Stomach (tissue), 19 donors: ENCODE measurements around the gene TMEM255B. TPM values are rescaled to one million over a fixed set of nuclear protein-coding genes. Genes with fewer than 3 reads are reported as not detected.
A peak's percentile ranks its signal among the peaks of the same experiment; 100 is the strongest.

ENCODE experiments used
- DNase-seq, 2 donors: peaks; one replicate each; pipeline versions ENCODE4 v3.0.0 to v3.0.0-alpha.2; 2013 to 2019
- H3K27ac ChIP-seq, 5 donors: fragments of 200-600 bp in 4 of 5; sonication (generic) in 4 of 5; one replicate each; pipeline ENCODE4 v1.5.1; 2013 to 2019; ENCODE audit warnings: mild to moderate bottlenecking in 1 of 5, moderate library complexity in 1 of 5
- H3K27me3 ChIP-seq, 3 donors: fragments of 200-600 bp; sonication (generic); one replicate each; pipeline ENCODE4 v1.5.1; 2017 to 2019; ENCODE audit warnings: mixed run types in 1 of 3
- H3K36me3 ChIP-seq, 4 donors: fragments of 200-600 bp; sonication (generic); 1 replicate in 3 of 4; 2 replicates in 1 of 4; pipeline ENCODE4 v1.5.1; 2016 to 2019
- H3K4me1 ChIP-seq, 4 donors: fragments of 200-600 bp; sonication (generic); one replicate each; pipeline ENCODE4 v1.5.1; 2016 to 2019
- H3K4me3 ChIP-seq, 4 donors: fragments of 200-600 bp; sonication (generic) in 3 of 4; one replicate each; pipeline ENCODE4 v1.5.1; 2016 to 2019; ENCODE audit warnings: mild to moderate bottlenecking in 1 of 4
- H3K9me3 ChIP-seq, 4 donors: fragments of 200-600 bp; sonication (generic); one replicate each; pipeline ENCODE4 v1.5.1; 2016 to 2019
- CTCF ChIP-seq, 7 experiments: fragments of 450-650 bp in 4 of 7; fragments of 200-600 bp in 3 of 7; sonication (generic) in 3 of 7; IDR thresholded peaks; one replicate each; pipeline ENCODE4 v1.5.1; 2016 to 2019; ENCODE audit warnings: antibody characterized with exemption in 7 of 7, control low read depth in 2 of 7, mild to moderate bottlenecking in 1 of 7
- EP300 ChIP-seq: sonication (generic); formaldehyde crosslinking; IDR thresholded peaks from one replicate; pipeline ENCODE4 v1.6.1; 2017; ENCODE audit warnings: antibody characterized with exemption
- POLR2A ChIP-seq, 4 donors: fragments of 450-650 bp; IDR thresholded peaks; one replicate each; pipeline ENCODE4 v1.6.1; 2016; ENCODE audit warnings: antibody characterized with exemption in 4 of 4, control low read depth in 2 of 4, mild to moderate bottlenecking in 1 of 4, moderate library complexity in 1 of 4
- POLR2AphosphoS5 ChIP-seq, 3 donors: sonication (generic); formaldehyde crosslinking; IDR thresholded peaks; one replicate each; pipeline ENCODE4 v1.6.1; 2016; ENCODE audit warnings: antibody characterized with exemption in 3 of 3
- WGBS, 5 donors: extraction: QIAGEN DNeasy Blood & Tissue Kit in 3 of 5; methylation state at CpG; one replicate each; pipeline versions ENCODE4 v1.1.5 to v1.1.7; 2013 to 2018; 5-methylcytosine and 5-hydroxymethylcytosine counted together
- intact Hi-C: fragments of 100-400 bp; cut with DNase I; formaldehyde crosslinking; loops from one replicate; pipeline ENCODE4 v1.15.1; 2023; ENCODE audit warnings: low total_unique reads
- long read RNA-seq, 10 donors: transcript quantifications; one replicate each; lab custom pipeline, GENCODE V29; 2026
- polyA plus RNA-seq, 3 donors: library from polyadenylated mRNA; stranded (reverse); fragments of 200-250 nt; gene quantifications; one replicate each; pipeline ENCODE4 v1.2.3, GENCODE V29; 2013
- total RNA-seq, 5 donors: library from RNA; depleted of rRNA; stranded (reverse); fragments of >200 nt; gene quantifications; one replicate each; pipeline versions ENCODE4 v1.1.0 to v1.2.3, GENCODE V29; 2014 to 2016
- donor health status: healthy with polysubstance abuse.
- donor health status: Bipolar disorder and iron deficiency.
- donor health status: healthy.

Gene TMEM255B
- 1 to 10 TPM in 4 of 5 donors, not detected in 1; 1.3 to 7.9 (median 2.3) TPM for total RNA-seq
- polyA plus RNA-seq: 1 to 10 TPM; 4.6 to 7.5 (median 6.7) TPM
- long read RNA-seq, donor 1: 0 reads
- long read RNA-seq, donor 2, full-length matches to known transcripts: 1 of 1 reads
- long read RNA-seq, donor 2, partial matches to known transcripts: 0 of 1 reads
- long read RNA-seq, donor 2, other reads (novel, unspliced or antisense): 0 of 1 reads
- long read RNA-seq, donor 3, full-length matches to known transcripts: 2 of 2 reads
- long read RNA-seq, donor 3, partial matches to known transcripts: 0 of 2 reads
- long read RNA-seq, donor 3, other reads (novel, unspliced or antisense): 0 of 2 reads
- long read RNA-seq, donor 4: 0 reads
- long read RNA-seq, donor 5, full-length matches to known transcripts: 4 of 4 reads
- long read RNA-seq, donor 5, partial matches to known transcripts: 0 of 4 reads
- long read RNA-seq, donor 5, other reads (novel, unspliced or antisense): 0 of 4 reads
- long read RNA-seq, donor 6, partial matches to known transcripts: 0 of 1 reads
- long read RNA-seq, donor 6, other reads (novel, unspliced or antisense): 0 of 1 reads
- long read RNA-seq, donor 7, partial matches to known transcripts: 0 of 1 reads
- long read RNA-seq, donor 7, other reads (novel, unspliced or antisense): 0 of 1 reads
- long read RNA-seq, donor 8, full-length matches to known transcripts: 1 of 1 reads
- long read RNA-seq, donor 8, partial matches to known transcripts: 0 of 1 reads
- long read RNA-seq, donor 8, other reads (novel, unspliced or antisense): 0 of 1 reads
- long read RNA-seq, donor 9: 0 reads
- long read RNA-seq, donor 10, full-length matches to known transcripts: 1 of 1 reads
- long read RNA-seq, donor 10, partial matches to known transcripts: 0 of 1 reads
- long read RNA-seq, donor 10, other reads (novel, unspliced or antisense): 0 of 1 reads

DNA sequence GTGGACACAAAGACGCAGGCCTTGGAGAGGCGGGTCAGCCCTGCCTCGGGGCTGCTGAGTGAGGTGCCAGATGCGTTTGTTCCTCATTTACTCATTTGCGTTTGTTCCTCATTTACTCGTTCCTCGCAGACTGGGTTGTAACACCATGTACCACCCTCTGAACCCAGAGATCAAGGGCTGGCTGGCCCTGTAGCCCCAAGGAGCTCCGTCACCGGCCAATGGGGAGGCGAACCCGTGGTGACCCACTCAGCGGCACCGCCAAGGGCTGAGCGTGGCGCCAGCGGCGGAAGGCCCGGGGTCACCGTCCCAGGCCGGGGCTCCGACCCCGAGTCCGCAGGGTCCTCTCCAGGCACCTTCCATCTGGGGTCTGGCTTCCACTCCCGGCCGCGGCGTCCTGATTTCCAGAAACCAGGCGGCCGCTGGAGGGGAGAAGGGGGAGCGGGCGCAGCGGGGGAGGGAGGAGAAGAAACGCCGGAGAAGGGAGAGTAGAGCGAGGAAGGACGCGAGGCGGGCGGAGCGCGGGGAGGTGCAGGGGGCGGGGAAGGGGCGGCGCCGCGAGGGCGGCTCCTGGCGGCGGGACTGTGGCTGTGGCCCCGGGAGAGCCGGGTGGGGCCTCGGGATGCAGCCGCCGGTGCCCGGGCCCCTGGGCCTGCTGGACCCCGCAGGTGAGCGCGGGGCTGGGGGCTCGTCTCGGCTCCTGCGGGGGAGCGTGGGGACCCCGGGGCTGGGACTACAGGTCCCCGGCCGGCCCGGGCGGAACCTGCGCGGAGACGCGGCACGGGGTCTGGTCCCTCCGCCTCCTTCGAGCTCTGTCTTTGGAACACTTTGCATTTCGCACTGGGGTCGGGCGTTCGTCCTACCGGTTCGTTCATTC, at the start of gene TMEM255B:
Gene TMEM255B, plus strand, starts transcription at position 576 of the 874 bp plus-strand sequence. Its CDS starts 44 bp downstream, at position 620.
- Histone ChIP-seq H3K36me3 (no peaks in the 10 kb centered on the region), H3K4me1 (peaks cover 7 to 23% (median 19%) of the 10 kb centered on the region in 4 donors), H3K4me3 (peak within 1 kb of the TSS; percentile 65 to 85 (median 76)), H3K27me3 (peaks cover 0 to 44% (median 18%) of the 10 kb centered on the region in 3 donors), H3K27ac (peak within 1 kb of the TSS; percentile 49 to 88 (median 83)), H3K9me3 (no peaks in the 10 kb centered on the region)
- intact Hi-C loops: no loop called here
- peak in 3 of 7 experiments; percentile 27 to 69 (median 34) for TF ChIP-seq CTCF (IDR thresholded peaks at IDR 0.05)
- no peak for TF ChIP-seq POLR2AphosphoS5 (IDR thresholded peaks at IDR 0.05)
- peak; percentile 88 to 92 for DNase-seq
- 1 to 2% (median 1%) methylated on average over 55 to 80 of the region's 80 CpGs for WGBS, 5 donors

DNA sequence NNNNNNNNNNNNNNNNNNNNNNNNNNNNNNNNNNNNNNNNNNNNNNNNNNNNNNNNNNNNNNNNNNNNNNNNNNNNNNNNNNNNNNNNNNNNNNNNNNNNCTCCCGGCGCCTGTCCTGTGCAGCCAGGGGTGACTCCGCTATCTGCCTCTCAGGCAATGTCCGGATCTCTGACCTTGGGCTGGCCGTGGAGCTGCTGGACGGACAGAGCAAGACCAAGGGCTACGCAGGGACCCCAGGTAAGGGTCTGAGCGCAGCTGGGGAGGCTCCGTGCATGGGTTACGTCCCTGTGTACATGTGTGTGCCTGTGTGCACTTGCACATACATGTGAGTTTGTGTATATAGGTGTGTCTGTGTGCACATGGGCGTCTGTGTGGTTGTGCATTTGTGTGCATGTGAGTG, 36.1 kb upstream of the TMEM255B start:
- Histone ChIP-seq H3K9me3 (no peaks in the 10 kb centered on the region), H3K4me3 (no peak overlapping the region), H3K27ac (no peak overlapping the region), H3K4me1 (peaks cover 8 to 19% (median 14%) of the 10 kb centered on the region in 4 donors), H3K27me3 (no peaks in the 10 kb centered on the region), H3K36me3 (no peaks in the 10 kb centered on the region)
- intact Hi-C loops: no loop called here
- DNase-seq: peak in 1 of 2 donors; percentile 38
- TF ChIP-seq POLR2A (IDR thresholded peaks at IDR 0.05) (no peak), POLR2AphosphoS5 (IDR thresholded peaks at IDR 0.05) (no peak), CTCF (IDR thresholded peaks at IDR 0.05) (no peak), EP300 (no peak)
- WGBS, 5 donors: 38 to 64% (median 45%) methylated on average over 7 to 10 of the region's 11 CpGs

GRCh38 chr13:113723410-113724015, 35.5 kb upstream of the TMEM255B start:
- no peak overlapping the region for H3K27ac ChIP-seq
- intact Hi-C loops: no loop called here
- no peaks in the 10 kb centered on the region for H3K27me3 ChIP-seq
- WGBS, 5 donors: 73 to 77% (median 77%) methylated on average over 13 of the region's 13 CpGs
- DNase-seq: no peak
- TF ChIP-seq EP300: no peak
- no peak for TF ChIP-seq POLR2A (IDR thresholded peaks at IDR 0.05)
- no peak for TF ChIP-seq POLR2AphosphoS5 (IDR thresholded peaks at IDR 0.05)
- no peak for TF ChIP-seq CTCF (IDR thresholded peaks at IDR 0.05)
- no peaks in the 10 kb centered on the region for H3K36me3 ChIP-seq
- H3K4me1 ChIP-seq: peaks cover 8 to 19% (median 14%) of the 10 kb centered on the region in 4 donors
- no peak overlapping the region for H3K4me3 ChIP-seq
- H3K9me3 ChIP-seq: no peaks in the 10 kb centered on the region
